A549 (cell line): ENCODE measurements around the gene HP. TPM values are rescaled to one million over a fixed set of nuclear protein-coding genes. Genes with fewer than 3 reads are reported as not detected.

Source experiments
- ATAC-seq, 2 experiments: fragments of 200-7000 bp in 1 of 2; fragments of >200 bp in 1 of 2; cut with Nextera tagmentation in 1 of 2; cut with Tn5 transposase in 1 of 2; 3 replicates each; pipeline versions ENCODE4 v1.8.0 to v1.9.1; 2018 to 2020; ENCODE audit warnings: mild to moderate bottlenecking in 1 of 2, moderate library complexity in 1 of 2
- CTCF ChIA-PET: fragments of 300-600 bp; sonication (Branson Sonifier 250); formaldehyde crosslinking; extraction: SDS; loops from one replicate; lab custom pipeline; 2021; ENCODE audit warnings: antibody characterized with exemption, inconsistent platforms; lab: Yijun Ruan, JAX
- POLR2A ChIA-PET: fragments of 350-600 bp; formaldehyde crosslinking; extraction: SDS; loops from one replicate; lab custom pipeline; 2021; ENCODE audit warnings: antibody characterized with exemption, inconsistent platforms; lab: Yijun Ruan, JAX
- DNase-seq, 2 experiments: peaks; one replicate each; pipeline versions ENCODE4 v3.0.0 to v3.0.0-alpha.2; 2011 to 2016; ENCODE audit warnings: low read depth in 1 of 2, low spot score in 1 of 2
- FAIRE-seq: peaks from 2 replicates; lab custom pipeline; 2011; peaks lifted over from hg19 to GRCh38; lab: Jason Lieb, UNC
- H3K27ac ChIP-seq, 2 experiments: fragments of >200 bp; sonication (Bioruptor Twin); formaldehyde crosslinking; 3 replicates each; pipeline ENCODE4 v1.5.1; 2016 to 2017
- H3K4me1 ChIP-seq: fragments of >200 bp; sonication (Bioruptor Twin); formaldehyde crosslinking; 3 replicates; pipeline ENCODE4 v1.6.1; 2016
- H3K4me2 ChIP-seq: fragments of >200 bp; sonication (Bioruptor Twin); formaldehyde crosslinking; 3 replicates; pipeline ENCODE4 v1.6.1; 2016
- H3K4me3 ChIP-seq: fragments of >200 bp; sonication (Bioruptor Twin); formaldehyde crosslinking; 3 replicates; pipeline ENCODE4 v1.5.1; 2016
- H3K9me3 ChIP-seq: fragments of >200 bp; sonication (Bioruptor Twin); formaldehyde crosslinking; 3 replicates; pipeline ENCODE4 v1.6.1; 2016
- BHLHE40 ChIP-seq: IDR thresholded peaks from 2 replicates; pipeline ENCODE4 v1.6.1; 2012; ENCODE audit warnings: low read depth, low read length, inconsistent platforms
- CEBPB ChIP-seq, 2 experiments: fragments of >200 bp in 1 of 2; sonication (Bioruptor Twin) in 1 of 2; formaldehyde crosslinking in 1 of 2; IDR thresholded peaks; 2 replicates each; pipeline ENCODE4 v1.6.1; 2012 to 2016
- CHD2 ChIP-seq: fragments of 150-350 bp; IDR thresholded peaks from 2 replicates; pipeline ENCODE4 v1.6.1; 2014; ENCODE audit warnings: low read length; ENCODE audit not compliant: partially characterized antibody
- ESRRA ChIP-seq: fragments of 150-350 bp; IDR thresholded peaks from 2 replicates; pipeline ENCODE4 v1.6.1; 2014; ENCODE audit warnings: mild to moderate bottlenecking, low read length, borderline replicate concordance
- GATA3 ChIP-seq: IDR thresholded peaks from 2 replicates; pipeline ENCODE4 v1.6.1; 2012; ENCODE audit warnings: borderline replicate concordance
- HEYL ChIP-seq: fragments of 250-450 bp; sonication (Bioruptor Pico); IDR thresholded peaks from 2 replicates; pipeline ENCODE4 v1.8.0; 2021; ENCODE audit warnings: mild to moderate bottlenecking, moderate library complexity
- HOXA7 ChIP-seq: fragments of 250-450 bp; sonication (Bioruptor Pico); IDR thresholded peaks from 2 replicates; pipeline ENCODE4 v1.5.0; 2020; ENCODE audit warnings: mild to moderate bottlenecking, moderate library complexity
- HOXB13 ChIP-seq: fragments of 250-450 bp; sonication (Bioruptor Pico); IDR thresholded peaks from 2 replicates; pipeline ENCODE4 v1.5.0; 2020; ENCODE audit warnings: low read depth, mild to moderate bottlenecking, moderate library complexity
- HOXB5 ChIP-seq: fragments of 250-450 bp; sonication (Bioruptor Pico); IDR thresholded peaks from 2 replicates; pipeline ENCODE4 v1.5.0; 2020; ENCODE audit warnings: mild to moderate bottlenecking, moderate library complexity
- JUN ChIP-seq, 2 experiments: fragments of >200 bp; sonication (Bioruptor Twin); formaldehyde crosslinking; IDR thresholded peaks; 2 replicates in 1 of 2; 3 replicates in 1 of 2; pipeline ENCODE4 v1.6.1; 2016 to 2017
- MAFK ChIP-seq: fragments of 450-650 bp; IDR thresholded peaks from 2 replicates; pipeline ENCODE4 v1.6.1; 2014; ENCODE audit not compliant: partially characterized antibody
- NFE2L2 ChIP-seq: fragments of 150-350 bp; conservative IDR thresholded peaks from 2 replicates; pipeline ENCODE4 v1.6.1; 2014; ENCODE audit warnings: low read length
- NR3C1 ChIP-seq: fragments of >200 bp; sonication (Bioruptor Twin); formaldehyde crosslinking; IDR thresholded peaks from 3 replicates; pipeline ENCODE4 v1.6.1; 2017
- PHF8 ChIP-seq: fragments of 200-600 bp; sonication (generic); IDR thresholded peaks from 2 replicates; pipeline ENCODE4 v1.6.1; 2016; ENCODE audit warnings: low read depth, mild to moderate bottlenecking, antibody characterized with exemption, moderate library complexity, borderline replicate concordance
- POLR2A ChIP-seq: IDR thresholded peaks from 2 replicates; pipeline ENCODE4 v1.6.1; 2012; ENCODE audit warnings: mild to moderate bottlenecking, low read length
- RARB ChIP-seq: fragments of 250-450 bp; sonication (Bioruptor Pico); IDR thresholded peaks from 2 replicates; pipeline ENCODE4 v1.8.0; 2021; ENCODE audit warnings: mild to moderate bottlenecking, moderate library complexity
- REST ChIP-seq: fragments of 200-600 bp; sonication (generic); IDR thresholded peaks from 2 replicates; pipeline ENCODE4 v1.6.1; 2016; ENCODE audit warnings: antibody characterized with exemption, mild to moderate bottlenecking, moderate library complexity
- TP53 ChIP-seq: fragments of 250-450 bp; sonication (Bioruptor Pico); IDR thresholded peaks from 2 replicates; pipeline ENCODE4 v1.5.0; 2021; ENCODE audit warnings: mild to moderate bottlenecking, moderate library complexity
- ZC3H11A ChIP-seq: fragments of 450-650 bp; IDR thresholded peaks from 2 replicates; pipeline ENCODE4 v1.6.1; 2014; ENCODE audit warnings: antibody characterized with exemption, mild to moderate bottlenecking
- WGBS: methylation state at CpG from one replicate; pipeline ENCODE4 v1.1.6; 2017; ENCODE audit errors: missing lambda C conversion rate; 5-methylcytosine and 5-hydroxymethylcytosine counted together
- polyA plus RNA-seq, 4 experiments: library from polyadenylated mRNA; depleted of rRNA in 3 of 4; stranded (reverse); fragments of >200 nt; fragmentation: RNase III in 1 of 4; extraction: RNeasy Plus Mini Kit Qiagen cat#74134 plus additional on column Dnase treatment in 1 of 4; gene quantifications; 2 replicates in 3 of 4; 3 replicates in 1 of 4; pipeline ENCODE4 v1.2.3, GENCODE V29; 2011 to 2017
- TF ChIP-seq, protein P1 (sequence below): IDR thresholded peaks from 2 replicates; pipeline ENCODE4 v1.6.1; 2012
- TF ChIP-seq, protein P2 (sequence below): fragments of 250-450 bp; sonication (Bioruptor Pico); IDR thresholded peaks from 2 replicates; pipeline ENCODE4 v1.5.0; 2021; ENCODE audit warnings: mild to moderate bottlenecking, moderate library complexity, borderline replicate concordance

HP gene
- polyA plus RNA-seq, 2 of the 4 experiments (the other 2 are of a cell fraction) = 0.23 TPM; not detected in 1

- TF ChIP-seq NR3C1 (no peak), POLR2A (peak; percentile 80), BHLHE40 (peak; percentile 97)
Observed at GRCh38 chr16:72008424-72009216, 45.7 kb upstream of the HP start, which contains the start of gene DHODH (continued).

GRCh38 chr16:72009779-72010178 is 44.5 kb upstream of the HP start:
- POLR2A ChIA-PET = no interaction called here
- DNase-seq (no peak), FAIRE-seq (no peak), ATAC-seq (no peak)
- H3K9me3 ChIP-seq = no peaks in the 10 kb centered on the region
- WGBS = 96% methylated on average over 10 of the region's 10 CpGs
- H3K4me2 ChIP-seq = peak overlapping the region; percentile 57
- H3K4me1 ChIP-seq = 0 out of 3 replicates have a peak, but pooled peaks cover 3% of the 10 kb centered on the region
- TF ChIP-seq CHD2 (no peak), POLR2A (no peak), RARB (CRISPR knock-in tag) (no peak), GATA3 (no peak), TP53 (CRISPR knock-in tag) (no peak), NFE2L2 (no peak), HOXB5 (CRISPR knock-in tag) (no peak), HEYL (no peak), ZC3H11A (no peak), CEBPB (IDR thresholded peaks at IDR 0.05) (no peak), MAFK (no peak), ESRRA (no peak), REST (no peak), JUN (IDR thresholded peaks at IDR 0.05) (no peak), HOXB13 (CRISPR knock-in tag) (no peak), HOXA7 (no peak)
- TF ChIP-seq, protein P1, sequence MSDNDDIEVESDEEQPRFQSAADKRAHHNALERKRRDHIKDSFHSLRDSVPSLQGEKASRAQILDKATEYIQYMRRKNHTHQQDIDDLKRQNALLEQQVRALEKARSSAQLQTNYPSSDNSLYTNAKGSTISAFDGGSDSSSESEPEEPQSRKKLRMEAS = no peak
- TF ChIP-seq, all 56 proteins: peak for 0
- CTCF ChIA-PET = interaction anchor here (0.6 kb wide), 1 partner anchor 118 kb away, joined by 3 read pairs; no protein-coding TSS in a partner anchor
- Histone ChIP-seq H3K27ac (no peak overlapping the region), H3K4me3 (0 out of 3 replicates have a peak overlapping the region, but pooled peaks have one; percentile 69)

DNA sequence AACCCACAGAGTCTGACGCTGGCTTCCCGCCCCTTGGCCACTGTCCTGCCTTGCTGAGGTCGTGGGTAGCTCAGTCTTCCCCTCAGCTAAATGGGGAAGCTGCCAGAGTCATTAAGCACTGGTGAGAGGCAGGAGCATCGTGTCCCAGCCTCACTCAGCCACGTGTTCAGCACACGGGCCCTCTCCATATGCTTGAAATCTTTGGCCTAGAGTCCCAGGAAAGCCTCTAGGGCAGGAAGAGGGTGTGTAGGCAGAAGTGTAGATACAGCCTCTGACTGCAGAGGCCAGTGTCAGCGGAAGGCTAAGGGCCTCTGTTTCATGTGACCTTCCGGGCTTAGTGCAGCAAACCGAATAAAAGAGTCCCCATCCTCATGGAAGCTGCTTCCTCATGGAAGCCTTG is 41.7 kb upstream of the HP start:
- Histone ChIP-seq H3K27ac (no peak overlapping the region), H3K4me1 (0 out of 3 replicates have a peak, but pooled peaks cover 3% of the 10 kb centered on the region), H3K9me3 (no peaks in the 10 kb centered on the region), H3K4me3 (no peak overlapping the region), H3K4me2 (no peak overlapping the region)
- DNase-seq = no peak
- WGBS = 83% methylated on average over 8 of the region's 9 CpGs
- ChIA-PET POLR2A (no interaction called here), CTCF (interaction anchor here (1.0 to 2.2 kb wide), 3 partner anchors 87 to 448 kb away, joined by 3 to 5 read pairs (median 4); no protein-coding TSS in a partner anchor)
- FAIRE-seq = no peak
- TF ChIP-seq, protein P2, sequence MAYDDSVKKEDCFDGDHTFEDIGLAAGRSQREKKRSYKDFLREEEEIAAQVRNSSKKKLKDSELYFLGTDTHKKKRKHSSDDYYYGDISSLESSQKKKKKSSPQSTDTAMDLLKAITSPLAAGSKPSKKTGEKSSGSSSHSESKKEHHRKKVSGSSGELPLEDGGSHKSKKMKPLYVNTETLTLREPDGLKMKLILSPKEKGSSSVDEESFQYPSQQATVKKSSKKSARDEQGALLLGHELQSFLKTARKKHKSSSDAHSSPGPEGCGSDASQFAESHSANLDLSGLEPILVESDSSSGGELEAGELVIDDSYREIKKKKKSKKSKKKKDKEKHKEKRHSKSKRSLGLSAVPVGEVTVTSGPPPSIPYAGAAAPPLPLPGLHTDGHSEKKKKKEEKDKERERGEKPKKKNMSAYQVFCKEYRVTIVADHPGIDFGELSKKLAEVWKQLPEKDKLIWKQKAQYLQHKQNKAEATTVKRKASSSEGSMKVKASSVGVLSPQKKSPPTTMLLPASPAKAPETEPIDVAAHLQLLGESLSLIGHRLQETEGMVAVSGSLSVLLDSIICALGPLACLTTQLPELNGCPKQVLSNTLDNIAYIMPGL = no peak
- TF ChIP-seq REST (no peak), PHF8 (no peak)
- no peak for ATAC-seq
